Measurements from ENCODE around the gene PSG4.
"Not testable (repeated sequence)": the region's sequence is repeated elsewhere in the genome, so short reads cannot be mapped to it uniquely, and the experiment has no call there.

Gene PSG4

DNA sequence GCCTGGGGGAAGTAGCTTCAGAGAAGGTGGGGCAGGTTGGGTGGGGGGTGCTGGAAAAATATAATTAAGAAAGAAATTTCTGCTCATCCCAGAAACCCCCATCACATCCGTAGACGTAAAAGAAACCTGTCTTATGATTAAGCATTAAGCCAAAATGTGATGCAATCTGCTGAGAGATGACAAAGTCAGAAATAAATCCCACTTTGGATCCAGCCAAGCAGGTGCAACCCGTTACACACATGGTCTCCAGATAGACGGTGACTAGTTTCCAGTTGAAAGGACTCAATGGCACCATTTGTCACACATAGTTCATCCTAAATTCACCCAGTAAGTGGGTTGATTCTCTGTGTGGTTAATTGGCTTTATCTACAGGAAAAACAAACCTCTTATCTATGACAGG, 53.2 kb downstream of the PSG4 start:
- DNase-seq (ENCODE audit: low read depth in 1 of 2, low spot score in 1 of 2) = no peak
- no peak overlapping the region for H3K27ac ChIP-seq (replicated peaks)
- TF ChIP-seq POLR2AphosphoS5 (IDR thresholded peaks at IDR 0.05; ENCODE audit: low read depth) (no peak), SPI1 (IDR thresholded peaks at IDR 0.05; ENCODE audit: borderline replicate concordance, low read depth) (no peak), GABPA (IDR thresholded peaks at IDR 0.05; ENCODE audit: low read depth) (no peak), CTCF (IDR thresholded peaks at IDR 0.05; ENCODE audit: insufficient read depth, low read length) (no peak)
- TF ChIP-seq, protein P1, sequence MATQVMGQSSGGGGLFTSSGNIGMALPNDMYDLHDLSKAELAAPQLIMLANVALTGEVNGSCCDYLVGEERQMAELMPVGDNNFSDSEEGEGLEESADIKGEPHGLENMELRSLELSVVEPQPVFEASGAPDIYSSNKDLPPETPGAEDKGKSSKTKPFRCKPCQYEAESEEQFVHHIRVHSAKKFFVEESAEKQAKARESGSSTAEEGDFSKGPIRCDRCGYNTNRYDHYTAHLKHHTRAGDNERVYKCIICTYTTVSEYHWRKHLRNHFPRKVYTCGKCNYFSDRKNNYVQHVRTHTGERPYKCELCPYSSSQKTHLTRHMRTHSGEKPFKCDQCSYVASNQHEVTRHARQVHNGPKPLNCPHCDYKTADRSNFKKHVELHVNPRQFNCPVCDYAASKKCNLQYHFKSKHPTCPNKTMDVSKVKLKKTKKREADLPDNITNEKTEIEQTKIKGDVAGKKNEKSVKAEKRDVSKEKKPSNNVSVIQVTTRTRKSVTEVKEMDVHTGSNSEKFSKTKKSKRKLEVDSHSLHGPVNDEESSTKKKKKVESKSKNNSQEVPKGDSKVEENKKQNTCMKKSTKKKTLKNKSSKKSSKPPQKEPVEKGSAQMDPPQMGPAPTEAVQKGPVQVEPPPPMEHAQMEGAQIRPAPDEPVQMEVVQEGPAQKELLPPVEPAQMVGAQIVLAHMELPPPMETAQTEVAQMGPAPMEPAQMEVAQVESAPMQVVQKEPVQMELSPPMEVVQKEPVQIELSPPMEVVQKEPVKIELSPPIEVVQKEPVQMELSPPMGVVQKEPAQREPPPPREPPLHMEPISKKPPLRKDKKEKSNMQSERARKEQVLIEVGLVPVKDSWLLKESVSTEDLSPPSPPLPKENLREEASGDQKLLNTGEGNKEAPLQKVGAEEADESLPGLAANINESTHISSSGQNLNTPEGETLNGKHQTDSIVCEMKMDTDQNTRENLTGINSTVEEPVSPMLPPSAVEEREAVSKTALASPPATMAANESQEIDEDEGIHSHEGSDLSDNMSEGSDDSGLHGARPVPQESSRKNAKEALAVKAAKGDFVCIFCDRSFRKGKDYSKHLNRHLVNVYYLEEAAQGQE (IDR thresholded peaks at IDR 0.05; ENCODE audit: insufficient replicate concordance, low read depth) = no peak
- H3K4me3 ChIP-seq (replicated peaks; ENCODE audit: insufficient read depth, low read length) = no peak overlapping the region
- no peaks in the 10 kb centered on the region for H3K27me3 ChIP-seq (ENCODE audit: insufficient read depth, poor library complexity, severe bottlenecking)

DNA sequence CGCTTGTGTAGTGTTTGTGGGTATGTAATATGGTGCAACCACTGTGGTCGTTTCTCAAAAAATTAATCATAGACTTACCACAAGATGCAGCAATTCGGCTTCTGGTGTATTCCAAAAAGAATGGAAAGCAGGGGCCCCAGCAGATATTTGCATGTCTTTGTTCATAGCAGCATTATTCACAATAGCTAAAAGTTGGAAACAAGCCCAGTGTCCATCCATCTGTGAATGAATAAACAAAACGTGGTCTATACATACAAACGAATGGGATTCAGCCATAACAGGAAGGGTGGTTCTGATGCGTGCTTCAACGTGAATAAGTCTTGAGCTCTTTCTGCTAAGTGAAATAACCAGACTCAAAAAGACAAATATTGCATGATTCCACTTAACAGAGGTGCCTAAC, 55.6 kb downstream of the PSG4 start:
- DNase-seq (ENCODE audit: low read depth in 1 of 2, low spot score in 1 of 2); H3K27me3 ChIP-seq (ENCODE audit: insufficient read depth, poor library complexity, severe bottlenecking); H3K4me3 ChIP-seq (replicated peaks; ENCODE audit: insufficient read depth, low read length); H3K27ac ChIP-seq (replicated peaks): not testable (repeated sequence)

DNA sequence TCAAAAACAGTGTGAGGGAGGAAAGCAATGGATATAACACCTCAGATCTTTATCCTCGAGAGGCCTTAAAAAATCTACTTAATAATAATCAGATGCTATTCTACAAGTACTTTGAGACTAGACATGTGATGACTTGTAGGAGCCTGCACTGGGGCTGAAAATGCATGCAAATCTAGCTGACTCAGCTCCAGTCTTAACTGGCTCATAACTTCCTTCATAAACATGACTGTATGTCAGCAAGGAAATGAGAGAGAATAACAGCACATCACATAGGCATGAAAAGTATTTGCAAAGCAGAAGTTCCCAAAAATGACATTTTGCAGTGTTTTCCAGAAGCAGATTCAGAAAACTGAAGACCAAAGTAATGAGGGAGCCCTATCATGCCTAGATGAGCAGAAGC, 57.2 kb downstream of the PSG4 start:
- H3K27me3 ChIP-seq (ENCODE audit: insufficient read depth, poor library complexity, severe bottlenecking) = no peaks in the 10 kb centered on the region
- H3K4me3 ChIP-seq (replicated peaks; ENCODE audit: insufficient read depth, low read length) = no peak overlapping the region
- no peak overlapping the region for H3K27ac ChIP-seq (replicated peaks)
- DNase-seq (ENCODE audit: low read depth in 1 of 2, low spot score in 1 of 2) = no peak
- no peak for TF ChIP-seq GABPA (IDR thresholded peaks at IDR 0.05; ENCODE audit: low read depth)
- TF ChIP-seq SPI1 (IDR thresholded peaks at IDR 0.05; ENCODE audit: borderline replicate concordance, low read depth) = no peak
- TF ChIP-seq POLR2AphosphoS5 (IDR thresholded peaks at IDR 0.05; ENCODE audit: low read depth) = no peak
- no peak for TF ChIP-seq CTCF (IDR thresholded peaks at IDR 0.05; ENCODE audit: insufficient read depth, low read length)
- TF ChIP-seq, protein P1 (IDR thresholded peaks at IDR 0.05; ENCODE audit: insufficient replicate concordance, low read depth) = no peak
